ENCODE results near the gene MRPL33.

MRPL33 gene

GRCh38 chr2:27776696-27777095, 5.2 kb downstream of the MRPL33 start:
- DNase-seq (ENCODE audit: low spot score): no peak

- no peak for DNase-seq (ENCODE audit: low spot score)
These were observed 8.0 kb downstream of the MRPL33 start for GRCh38 chr2:27779417-27780055.

GRCh38 chr2:27781496-27781895, 10.0 kb downstream of the MRPL33 start:
- no peak for DNase-seq (ENCODE audit: low spot score)

- DNase-seq (ENCODE audit: low spot score): no peak
These were observed 11.2 kb downstream of the MRPL33 start for GRCh38 chr2:27782701-27783100.

GRCh38 chr2:27790796-27791195, 19.3 kb downstream of the MRPL33 start:
- no peak for DNase-seq (ENCODE audit: low spot score)

GRCh38 chr2:27792759-27793158, 21.2 kb downstream of the MRPL33 start:
- DNase-seq (ENCODE audit: low spot score): no peak

GRCh38 chr2:27795093-27795834, 23.7 kb downstream of the MRPL33 start:
- no peak for DNase-seq (ENCODE audit: low spot score)

- DNase-seq (ENCODE audit: low spot score): no peak
These were observed 24.4 kb downstream of the MRPL33 start for GRCh38 chr2:27795868-27796277.

- DNase-seq (ENCODE audit: low spot score): no peak
These were observed 25.6 kb downstream of the MRPL33 start for GRCh38 chr2:27796791-27797765.

- no peak for DNase-seq (ENCODE audit: low spot score)
These were observed 26.3 kb downstream of the MRPL33 start for GRCh38 chr2:27797841-27798240.

- no peak for DNase-seq (ENCODE audit: low spot score)
These were observed 27.0 kb downstream of the MRPL33 start for GRCh38 chr2:27798486-27798885.

GRCh38 chr2:27798948-27799645, 27.6 kb downstream of the MRPL33 start:
- no peak for DNase-seq (ENCODE audit: low spot score)

- DNase-seq (ENCODE audit: low spot score): no peak
These were observed 28.1 kb downstream of the MRPL33 start for GRCh38 chr2:27799646-27800010.

GRCh38 chr2:27800856-27801255, 29.3 kb downstream of the MRPL33 start:
- DNase-seq (ENCODE audit: low spot score): no peak

GRCh38 chr2:27802547-27802946, 31.0 kb downstream of the MRPL33 start:
- no peak for DNase-seq (ENCODE audit: low spot score)

- no peak for DNase-seq (ENCODE audit: low spot score)
These were observed 31.5 kb downstream of the MRPL33 start for GRCh38 chr2:27803046-27803445.

GRCh38 chr2:27804146-27804545, 32.6 kb downstream of the MRPL33 start:
- DNase-seq (ENCODE audit: low spot score): no peak

GRCh38 chr2:27805180-27805579, 33.7 kb downstream of the MRPL33 start:
- no peak for DNase-seq (ENCODE audit: low spot score)

GRCh38 chr2:27806311-27807059, 35.0 kb downstream of the MRPL33 start:
- no peak for DNase-seq (ENCODE audit: low spot score)

GRCh38 chr2:27807476-27807875, 36.0 kb downstream of the MRPL33 start:
- peak; percentile 56 for DNase-seq (ENCODE audit: low spot score)

- DNase-seq (ENCODE audit: low spot score): no peak
These were observed 36.9 kb downstream of the MRPL33 start for GRCh38 chr2:27808418-27808817.

Data from ecto neural progenitor cell (in vitro differentiated cells).